SK-N-MC (cell line): ENCODE data around the gene PARVA.

Source experiments
- DNase-seq: peaks from one replicate; pipeline ENCODE4 v3.0.0-alpha.2; 2011; ENCODE audit warnings: low read depth, low spot score
- H3K27ac ChIP-seq: fragments of 200-600 bp; sonication (generic); 2 replicates; pipeline ENCODE4 v1.5.1; 2016; ENCODE audit warnings: mixed run types
- H3K36me3 ChIP-seq: fragments of 200-600 bp; sonication (generic); 2 replicates; pipeline ENCODE4 v1.6.1; 2017; ENCODE audit warnings: antibody characterized with exemption, low read length, mixed read lengths; ENCODE audit not compliant: insufficient read depth
- H3K4me3 ChIP-seq: fragments of 200-600 bp; sonication (generic); 2 replicates; pipeline ENCODE4 v1.5.1; 2016
- H3K9ac ChIP-seq: fragments of 200-600 bp; sonication (generic); 2 replicates; pipeline ENCODE4 v1.8.0; 2017; ENCODE audit warnings: mixed run types, mixed read lengths; ENCODE audit not compliant: insufficient read length
- H3K9me3 ChIP-seq: fragments of 200-600 bp; sonication (generic); 2 replicates; pipeline ENCODE4 v1.6.1; 2017; ENCODE audit warnings: low read depth, mild to moderate bottlenecking, antibody characterized with exemption, low read length, moderate library complexity, mixed read lengths
- EZH2 ChIP-seq: fragments of 200-600 bp; sonication (generic); IDR thresholded peaks from one replicate; pipeline ENCODE4 v1.6.1; 2017; ENCODE audit warnings: antibody characterized with exemption
- FOXP2 ChIP-seq: optimal IDR thresholded peaks from 2 replicates; pipeline ENCODE3; 2011; ENCODE audit warnings: mild to moderate bottlenecking, moderate library complexity; ENCODE audit not compliant: insufficient read depth; ENCODE audit errors: extremely low read length, control extremely low read depth
- POLR2AphosphoS5 ChIP-seq: IDR thresholded peaks from 2 replicates; pipeline ENCODE4 v1.6.1; 2012; ENCODE audit warnings: mild to moderate bottlenecking, low read depth, low read length, borderline replicate concordance

PARVA gene

GRCh38 chr11:12397931-12398334, 20.6 kb downstream of the PARVA start:
- DNase-seq = no peak
- Histone ChIP-seq H3K36me3 (no peaks in the 10 kb centered on the region), H3K27ac (no peak overlapping the region), H3K9me3 (no peaks in the 10 kb centered on the region), H3K9ac (no peak overlapping the region), H3K4me3 (no peak overlapping the region)
- TF ChIP-seq POLR2AphosphoS5 (no peak), EZH2 (no peak), FOXP2 (no peak)

- no peak for DNase-seq
- Histone ChIP-seq H3K36me3 (no peaks in the 10 kb centered on the region), H3K9ac (no peak overlapping the region), H3K27ac (no peak overlapping the region), H3K9me3 (no peaks in the 10 kb centered on the region), H3K4me3 (no peak overlapping the region)
- no peak for TF ChIP-seq EZH2
- no peak for TF ChIP-seq POLR2AphosphoS5
- no peak for TF ChIP-seq FOXP2
Measured at GRCh38 chr11:12399355-12399754, 22.0 kb downstream of the PARVA start.

GRCh38 chr11:12402025-12402424, 24.7 kb downstream of the PARVA start:
- Histone ChIP-seq H3K9ac (no peak overlapping the region), H3K27ac (no peak overlapping the region)
- DNase-seq = no peak

GRCh38 chr11:12402691-12403120, 25.3 kb downstream of the PARVA start:
- no peak overlapping the region for H3K9ac ChIP-seq
- TF ChIP-seq POLR2AphosphoS5 (no peak), EZH2 (no peak), FOXP2 (no peak)
- no peak for DNase-seq

More at GRCh38 chr11:12402025-12402424, 24.7 kb downstream of the PARVA start:
- TF ChIP-seq POLR2AphosphoS5 (no peak), EZH2 (no peak), FOXP2 (no peak)
- no peaks in the 10 kb centered on the region for H3K36me3 ChIP-seq
- no peak overlapping the region for H3K4me3 ChIP-seq
- H3K9me3 ChIP-seq = no peaks in the 10 kb centered on the region

GRCh38 chr11:12403122-12403996, 26.0 kb downstream of the PARVA start:
- Histone ChIP-seq H3K36me3 (no peaks in the 10 kb centered on the region), H3K9ac (no peak overlapping the region), H3K9me3 (no peaks in the 10 kb centered on the region), H3K4me3 (no peak overlapping the region), H3K27ac (no peak overlapping the region)
- DNase-seq = no peak
- TF ChIP-seq EZH2 (no peak), FOXP2 (no peak), POLR2AphosphoS5 (no peak)

More at GRCh38 chr11:12402691-12403120, 25.3 kb downstream of the PARVA start:
- no peaks in the 10 kb centered on the region for H3K9me3 ChIP-seq
- H3K36me3 ChIP-seq = no peaks in the 10 kb centered on the region
- no peak overlapping the region for H3K27ac ChIP-seq
- no peak overlapping the region for H3K4me3 ChIP-seq

GRCh38 chr11:12403997-12404350, 26.6 kb downstream of the PARVA start:
- DNase-seq = no peak
- H3K9ac ChIP-seq = no peak overlapping the region
- H3K27ac ChIP-seq = no peak overlapping the region
- no peaks in the 10 kb centered on the region for H3K9me3 ChIP-seq
- TF ChIP-seq POLR2AphosphoS5 = no peak
- TF ChIP-seq FOXP2 = no peak
- TF ChIP-seq EZH2 = no peak
- no peak overlapping the region for H3K4me3 ChIP-seq
- no peaks in the 10 kb centered on the region for H3K36me3 ChIP-seq

GRCh38 chr11:12404436-12404835, 27.1 kb downstream of the PARVA start:
- no peak overlapping the region for H3K9ac ChIP-seq
- no peak for DNase-seq
- H3K27ac ChIP-seq = no peak overlapping the region

GRCh38 chr11:12408156-12408770, 30.9 kb downstream of the PARVA start:
- H3K4me3 ChIP-seq = no peak overlapping the region
- no peak for DNase-seq
- H3K27ac ChIP-seq = no peak overlapping the region
- no peaks in the 10 kb centered on the region for H3K9me3 ChIP-seq
- H3K36me3 ChIP-seq = no peaks in the 10 kb centered on the region
- H3K9ac ChIP-seq = no peak overlapping the region
- TF ChIP-seq POLR2AphosphoS5 (no peak), FOXP2 (no peak), EZH2 (no peak)

More at GRCh38 chr11:12404436-12404835, 27.1 kb downstream of the PARVA start:
- H3K9me3 ChIP-seq = no peaks in the 10 kb centered on the region
- no peak overlapping the region for H3K4me3 ChIP-seq
- no peak for TF ChIP-seq EZH2
- H3K36me3 ChIP-seq = no peaks in the 10 kb centered on the region
